ENCODE results near the gene KIF20A. TPM values are rescaled to one million over a fixed set of nuclear protein-coding genes. Genes with fewer than 3 reads are reported as not detected.

KIF20A gene
- total RNA-seq, 3 donors from 2014 or later = 1.4 to 12.9 (median 2.8) TPM

GRCh38 chr5:138216799-138217198, 37.9 kb downstream of the KIF20A start:
- Histone ChIP-seq H3K4me1 (ENCODE audit: low read depth) (peaks cover 14% of the 10 kb centered on the region), H3K4me3 (no peak overlapping the region), H3K36me3 (ENCODE audit: low read depth) (no peaks in the 10 kb centered on the region), H3K9me3 (no peaks in the 10 kb centered on the region)
- no peak for ATAC-seq
- DNase-seq = no peak
- intact Hi-C loops (cut with DNase I, micrococcal nuclease) = no loop called here
- no peak for TF ChIP-seq CTCF (IDR thresholded peaks at IDR 0.05)

GRCh38 chr5:138223532-138223931, 44.6 kb downstream of the KIF20A start:
- H3K9me3 ChIP-seq = peaks cover 10% of the 10 kb centered on the region
- no peak for TF ChIP-seq CTCF (IDR thresholded peaks at IDR 0.05)
- no peaks in the 10 kb centered on the region for H3K36me3 ChIP-seq (ENCODE audit: low read depth)
- intact Hi-C loops (cut with DNase I, micrococcal nuclease) = no loop called here
- ATAC-seq = no peak
- DNase-seq = no peak
- H3K4me3 ChIP-seq = no peak overlapping the region
- H3K4me1 ChIP-seq (ENCODE audit: low read depth) = no peaks in the 10 kb centered on the region

GRCh38 chr5:138224712-138225111, 45.8 kb downstream of the KIF20A start:
- H3K9me3 ChIP-seq = peaks cover 10% of the 10 kb centered on the region

GRCh38 chr5:138226910-138227309, 48.0 kb downstream of the KIF20A start:
- intact Hi-C loops (cut with DNase I, micrococcal nuclease) = no loop called here
- no peak for ATAC-seq
- H3K36me3 ChIP-seq (ENCODE audit: low read depth) = no peaks in the 10 kb centered on the region

More at GRCh38 chr5:138224712-138225111, 45.8 kb downstream of the KIF20A start:
- H3K4me3 ChIP-seq = no peak overlapping the region
- no peak for DNase-seq
- H3K4me1 ChIP-seq (ENCODE audit: low read depth) = no peaks in the 10 kb centered on the region
- H3K36me3 ChIP-seq (ENCODE audit: low read depth) = no peaks in the 10 kb centered on the region
- intact Hi-C loops (cut with DNase I, micrococcal nuclease) = no loop called here
- no peak for ATAC-seq
- TF ChIP-seq CTCF (IDR thresholded peaks at IDR 0.05) = no peak

GRCh38 chr5:138229387-138229786, 50.5 kb downstream of the KIF20A start:
- intact Hi-C loops (cut with DNase I, micrococcal nuclease) = no loop called here
- peaks cover 10% of the 10 kb centered on the region for H3K9me3 ChIP-seq
- DNase-seq (no peak), ATAC-seq (no peak)
- H3K4me3 ChIP-seq = no peak overlapping the region
- no peak for TF ChIP-seq CTCF (IDR thresholded peaks at IDR 0.05)
- no peaks in the 10 kb centered on the region for H3K4me1 ChIP-seq (ENCODE audit: low read depth)
- H3K36me3 ChIP-seq (ENCODE audit: low read depth) = no peaks in the 10 kb centered on the region

More at GRCh38 chr5:138226910-138227309, 48.0 kb downstream of the KIF20A start:
- no peak for TF ChIP-seq CTCF (IDR thresholded peaks at IDR 0.05)
- Histone ChIP-seq H3K4me3 (no peak overlapping the region), H3K9me3 (peaks cover 10% of the 10 kb centered on the region), H3K4me1 (ENCODE audit: low read depth) (no peaks in the 10 kb centered on the region)
- no peak for DNase-seq

- no peaks in the 10 kb centered on the region for H3K36me3 ChIP-seq (ENCODE audit: low read depth)
- TF ChIP-seq CTCF (IDR thresholded peaks at IDR 0.05) = no peak
Observed at GRCh38 chr5:138230261-138230660, 51.3 kb downstream of the KIF20A start.

More at GRCh38 chr5:138230261-138230660, 51.3 kb downstream of the KIF20A start:
- Histone ChIP-seq H3K4me1 (ENCODE audit: low read depth) (no peaks in the 10 kb centered on the region), H3K4me3 (no peak overlapping the region), H3K9me3 (peaks cover 10% of the 10 kb centered on the region)
- ATAC-seq (no peak), DNase-seq (no peak)
- intact Hi-C loops (cut with DNase I, micrococcal nuclease) = no loop called here

Measured in mucosa of descending colon (tissue), 3 donors.